GM18870 (cell line): ENCODE results near the gene EDAR.

Source experiments
- ATAC-seq: cut with Tn5 transposase; IDR thresholded peaks from one replicate; pipeline ENCODE4 v1.9.1; 2021; ENCODE audit warnings: moderate library complexity; ENCODE audit not compliant: unreplicated experiment

Gene EDAR

DNA sequence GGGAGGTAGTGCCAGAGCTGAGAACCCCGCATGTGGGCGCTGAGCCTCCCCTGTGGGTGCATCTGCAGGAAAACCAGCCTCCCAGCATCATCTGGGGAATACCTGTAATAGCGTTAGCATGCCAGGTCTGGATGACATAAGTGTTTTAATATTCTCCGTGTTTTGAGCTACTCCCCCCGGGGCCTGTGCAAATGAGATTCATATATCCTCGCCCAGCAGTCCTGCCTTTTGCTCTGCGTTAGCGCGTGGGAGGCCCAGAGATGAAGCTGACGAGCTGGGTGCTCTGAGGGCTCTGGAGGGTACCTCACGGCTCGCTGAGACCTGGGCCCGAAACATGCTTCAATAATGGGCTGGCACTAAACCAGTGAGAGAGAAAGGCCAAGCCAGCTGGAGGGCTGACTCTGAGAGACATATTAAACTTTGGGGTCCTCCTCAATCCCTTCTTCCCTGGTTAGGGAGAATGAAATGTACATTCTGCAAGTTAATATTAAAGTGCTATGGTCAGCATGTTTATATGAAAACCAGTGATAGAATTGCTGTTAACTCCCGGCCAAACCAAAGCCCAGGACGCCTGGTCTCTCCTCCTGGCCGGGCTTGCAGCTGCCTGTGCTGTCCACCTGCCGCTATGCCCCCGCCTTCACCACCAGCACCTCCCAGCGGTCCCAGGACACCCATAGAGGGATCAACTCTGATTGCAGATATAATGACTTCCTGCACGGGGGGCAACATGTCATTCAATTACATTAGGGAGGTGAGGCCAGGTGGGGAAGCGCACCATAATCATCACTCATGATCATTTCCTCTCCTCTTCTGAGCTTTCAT is 77.0 kb downstream of the EDAR start:
- no peak for ATAC-seq

GRCh38 chr2:108911401-108911800 is 77.6 kb downstream of the EDAR start:
- ATAC-seq, result no peak

DNA sequence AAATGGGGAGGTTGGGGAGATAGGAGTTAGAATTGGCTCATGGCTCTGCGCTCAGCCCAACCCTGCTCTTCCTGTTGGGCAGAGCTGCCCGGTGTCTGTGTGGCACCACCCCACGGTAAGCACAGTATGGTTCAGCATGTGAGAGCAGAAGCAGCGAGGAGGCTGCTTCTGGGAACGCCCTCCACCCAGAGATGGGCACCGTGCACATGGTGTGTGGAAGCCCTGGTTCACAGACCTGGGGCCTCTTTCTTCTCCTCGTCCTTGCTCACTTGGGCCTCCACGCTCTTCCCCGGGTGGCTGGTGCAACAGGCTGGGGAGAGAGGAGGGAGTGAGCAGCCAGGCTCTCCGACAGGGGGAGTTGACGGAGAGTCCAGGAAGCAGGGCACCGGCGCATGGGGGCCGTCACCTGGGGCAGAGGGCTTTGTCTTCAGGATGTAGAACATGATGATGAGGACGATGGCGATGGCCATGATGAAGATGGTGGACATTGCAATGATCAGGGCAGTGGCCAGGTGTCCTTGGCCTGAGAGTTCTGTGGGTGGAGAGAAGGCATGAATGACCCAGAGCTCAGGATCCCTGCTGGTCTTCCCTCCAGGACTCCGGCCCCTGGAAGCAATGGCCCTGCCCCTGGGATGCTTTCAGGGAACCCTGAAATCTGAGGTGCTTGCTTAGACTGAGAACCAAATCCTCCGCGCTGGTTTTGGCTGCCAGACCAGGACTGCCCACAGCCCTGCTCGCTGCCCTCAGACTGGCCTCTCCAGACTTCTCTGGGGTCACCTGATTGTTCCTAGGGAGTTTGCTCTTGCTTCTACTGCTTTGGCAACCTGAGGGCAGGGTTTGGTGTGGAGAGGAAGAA is 78.3 kb downstream of the EDAR start:
- ATAC-seq, result no peak

GRCh38 chr2:108910011-108910431 is 79.0 kb downstream of the EDAR start:
- no peak for ATAC-seq

DNA sequence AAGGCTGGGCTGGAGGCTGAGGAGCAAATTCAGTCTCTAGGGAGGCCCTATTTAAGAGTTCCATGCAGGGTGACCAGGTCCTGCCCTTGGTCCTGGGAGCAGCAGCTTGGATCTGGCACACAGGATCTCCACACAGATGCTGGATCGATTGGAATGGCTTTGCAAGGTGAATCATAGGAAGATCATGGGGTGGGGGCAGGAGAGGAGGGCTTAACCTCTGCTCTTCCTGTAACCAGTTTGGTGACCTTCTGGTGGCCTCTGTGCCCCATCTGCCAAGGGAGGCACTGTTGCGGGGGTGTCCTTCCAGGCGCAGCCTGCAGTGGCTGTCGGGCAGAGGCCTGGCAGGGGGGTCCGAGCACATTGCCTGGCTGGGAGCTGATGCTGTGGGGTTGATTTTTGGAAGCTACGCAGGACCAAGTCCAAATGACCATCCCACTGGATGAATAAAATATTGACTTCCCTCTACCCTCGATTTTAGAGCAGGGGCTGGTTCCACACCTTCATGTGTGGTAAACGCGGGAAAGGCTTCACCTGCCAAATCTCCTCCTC is 79.7 kb downstream of the EDAR start:
- ATAC-seq, result no peak

DNA sequence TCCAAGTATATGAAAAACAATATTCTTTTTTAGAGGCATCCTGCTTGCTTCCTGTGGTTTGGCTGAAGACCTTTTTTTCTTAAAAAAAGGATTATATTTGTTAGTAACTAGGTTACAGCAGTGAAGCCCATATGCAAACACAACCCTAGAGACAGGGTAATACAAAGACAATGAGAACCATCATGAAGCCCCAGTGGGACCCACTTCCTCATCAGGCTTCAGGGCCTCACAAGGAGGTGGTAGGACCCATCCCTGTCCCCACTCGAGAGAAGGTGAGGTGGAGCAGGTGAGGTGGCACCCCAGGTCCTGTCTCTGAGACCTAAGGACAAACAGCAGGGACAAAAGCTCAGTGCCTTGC is 80.3 kb downstream of the EDAR start:
- no peak for ATAC-seq

- ATAC-seq, result no peak
Measured at GRCh38 chr2:108907822-108908712, 81.0 kb downstream of the EDAR start.

DNA sequence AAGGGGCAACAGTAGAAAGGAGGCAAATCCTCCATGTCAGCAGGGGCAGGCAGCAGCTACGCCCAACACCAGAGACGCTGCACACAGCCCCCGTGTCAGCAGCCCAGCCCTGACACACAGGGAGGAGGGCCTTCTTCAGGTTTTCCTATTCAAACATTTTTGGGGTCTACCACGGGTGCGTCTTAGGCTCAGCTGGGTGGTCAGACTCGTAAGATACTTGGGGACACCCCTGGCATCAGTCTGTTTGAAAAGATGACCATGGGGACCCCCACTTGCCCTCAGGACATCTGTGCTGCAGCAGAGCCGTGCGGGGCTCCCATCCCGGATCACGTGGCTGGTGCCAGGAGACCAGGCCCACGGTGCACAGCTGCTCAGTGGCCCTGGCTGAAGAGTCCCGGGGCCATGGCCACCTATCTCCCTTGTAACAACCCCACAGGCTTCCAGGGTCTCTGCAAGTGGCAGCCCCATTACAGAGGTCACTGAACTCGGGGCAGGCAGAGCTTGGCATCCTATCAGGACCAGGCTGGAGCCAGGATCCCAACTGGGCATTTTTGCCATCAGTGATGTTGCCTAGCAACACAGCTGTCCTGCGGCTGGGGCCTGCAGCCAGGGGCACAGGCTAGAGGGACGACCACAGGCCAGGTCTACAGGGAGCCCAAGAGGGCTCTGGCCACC is 82.5 kb downstream of the EDAR start:
- no peak for ATAC-seq

DNA sequence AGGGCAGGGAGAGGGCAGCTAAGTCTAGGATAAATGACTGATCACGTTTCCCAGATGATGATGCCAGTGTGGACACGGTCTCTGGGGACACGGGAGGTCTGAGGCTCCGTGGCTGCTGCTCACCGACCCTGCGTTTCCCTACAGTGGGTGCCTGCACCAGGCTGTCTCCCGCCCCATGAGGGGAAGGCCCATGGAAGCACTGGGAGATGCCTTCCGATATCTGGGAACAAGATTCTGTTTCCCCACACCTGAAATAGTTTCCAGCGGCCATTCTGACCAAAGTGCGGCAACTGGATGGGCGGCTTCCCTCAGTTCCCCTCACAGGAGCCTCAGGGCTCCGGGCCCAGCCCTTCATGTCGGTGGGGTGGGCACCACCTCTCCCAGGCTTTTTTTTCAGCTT is 83.1 kb downstream of the EDAR start:
- ATAC-seq, result no peak

DNA sequence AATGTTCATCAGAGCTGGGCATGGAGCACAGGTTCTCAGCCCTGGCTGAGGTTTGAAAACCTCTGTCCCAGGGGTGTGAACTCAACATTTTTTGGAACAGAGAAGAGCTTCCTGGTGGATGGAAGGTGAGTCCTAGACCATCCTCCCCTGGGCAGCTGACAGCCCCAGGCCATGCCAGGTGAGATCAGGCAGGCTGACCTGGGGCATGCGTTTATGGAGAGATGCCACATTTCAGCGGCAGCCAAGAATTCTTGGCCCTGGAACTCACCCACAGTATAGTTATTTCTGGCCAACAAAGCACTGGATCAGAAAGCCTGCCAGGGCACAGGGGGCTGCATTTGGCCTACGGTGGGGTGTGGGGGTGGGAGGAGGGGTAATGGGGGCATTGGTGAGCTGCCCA is 83.8 kb downstream of the EDAR start:
- no peak for ATAC-seq

DNA sequence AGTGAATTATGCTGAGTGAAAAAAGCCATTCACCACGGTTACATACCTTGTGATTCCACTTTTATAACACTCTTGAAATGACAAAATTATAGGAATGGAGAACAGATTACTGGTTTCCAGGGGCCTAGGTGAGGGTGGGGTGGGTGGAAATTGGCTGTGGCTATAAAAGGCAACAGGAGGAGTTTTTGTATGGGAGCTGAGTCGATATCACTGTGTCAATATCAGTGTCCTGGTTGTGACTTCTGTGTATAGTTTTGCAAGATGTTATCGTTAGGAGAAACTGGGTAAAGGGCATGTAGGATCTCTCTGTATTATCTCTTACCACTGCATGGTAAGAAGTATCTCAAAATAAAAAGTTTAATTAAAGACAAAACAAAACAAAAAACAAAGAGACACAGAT is 84.3 kb downstream of the EDAR start:
- no peak for ATAC-seq

DNA sequence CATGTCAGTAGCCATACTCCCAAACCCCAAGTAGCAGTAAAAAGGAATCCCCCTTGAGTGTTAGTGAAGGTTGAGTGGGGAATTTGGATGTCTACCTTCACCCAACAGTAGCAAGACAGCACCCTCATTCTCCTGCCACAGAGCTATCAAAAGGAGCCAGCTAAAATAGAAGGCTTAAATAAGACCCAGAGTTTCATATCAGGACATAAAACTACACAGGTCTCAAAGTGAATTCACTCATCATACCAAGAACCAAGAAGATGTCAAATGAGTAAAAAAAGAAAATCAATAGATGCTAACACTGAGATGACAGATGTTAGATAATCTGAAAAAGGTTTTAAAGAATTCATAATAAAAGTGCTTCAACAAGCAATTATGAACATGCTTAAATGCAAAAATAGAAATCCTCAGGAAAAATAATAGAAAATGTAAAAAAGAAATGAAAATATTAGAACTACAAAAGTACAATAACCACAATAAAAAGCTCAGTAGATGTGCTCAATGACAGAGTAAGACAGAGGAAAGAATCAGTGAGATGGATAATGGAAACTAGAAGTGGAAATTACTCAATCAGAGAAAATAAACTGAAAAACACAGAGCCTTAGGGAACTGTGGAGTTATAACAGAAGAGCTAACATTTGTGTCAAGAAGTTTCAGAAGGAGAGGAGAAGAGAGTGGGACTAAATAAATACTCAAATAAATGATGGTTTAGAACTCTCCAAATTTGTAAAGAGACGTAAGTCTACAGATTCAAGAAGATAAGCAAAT is 90.5 kb downstream of the EDAR start:
- no peak for ATAC-seq

DNA sequence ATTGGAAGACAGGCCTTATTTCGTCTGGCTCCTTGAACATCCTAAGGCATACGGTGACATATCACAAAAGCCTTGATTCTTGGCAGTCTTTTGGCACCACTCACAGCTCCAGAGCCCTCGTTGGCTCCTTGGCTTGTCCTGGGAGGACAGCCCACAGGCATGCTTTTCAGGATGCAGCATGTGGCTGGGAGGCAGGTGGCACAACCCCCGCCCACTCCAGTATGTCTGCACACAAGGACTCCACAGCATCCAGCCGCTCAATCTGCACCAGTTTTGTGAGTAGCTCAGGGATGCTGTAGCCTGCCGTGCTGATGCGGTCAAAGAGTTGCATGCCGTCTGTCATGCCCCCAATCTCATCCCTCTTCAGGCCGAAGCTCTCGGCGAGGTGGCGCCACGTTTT is 92.3 kb downstream of the EDAR start:
- ATAC-seq, result no peak

DNA sequence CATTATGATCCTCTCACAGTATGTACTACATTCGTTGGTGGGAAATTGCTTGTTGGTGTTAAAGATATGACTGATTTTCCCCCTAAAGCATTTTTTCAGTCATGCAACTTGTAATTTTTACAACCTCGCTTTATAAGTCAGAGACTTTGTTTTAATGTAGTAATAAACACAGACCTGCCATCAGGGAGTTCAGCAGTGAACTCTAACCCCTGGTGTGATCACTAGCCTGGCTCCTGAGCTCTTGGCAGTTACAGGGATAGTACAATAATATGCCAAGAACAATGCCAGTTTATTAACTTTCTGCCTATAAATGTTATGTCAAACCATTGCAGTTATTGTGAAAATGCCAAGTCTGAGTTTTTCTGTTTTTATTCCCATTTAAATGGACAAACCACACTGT is 93.8 kb downstream of the EDAR start:
- ATAC-seq, result no peak

DNA sequence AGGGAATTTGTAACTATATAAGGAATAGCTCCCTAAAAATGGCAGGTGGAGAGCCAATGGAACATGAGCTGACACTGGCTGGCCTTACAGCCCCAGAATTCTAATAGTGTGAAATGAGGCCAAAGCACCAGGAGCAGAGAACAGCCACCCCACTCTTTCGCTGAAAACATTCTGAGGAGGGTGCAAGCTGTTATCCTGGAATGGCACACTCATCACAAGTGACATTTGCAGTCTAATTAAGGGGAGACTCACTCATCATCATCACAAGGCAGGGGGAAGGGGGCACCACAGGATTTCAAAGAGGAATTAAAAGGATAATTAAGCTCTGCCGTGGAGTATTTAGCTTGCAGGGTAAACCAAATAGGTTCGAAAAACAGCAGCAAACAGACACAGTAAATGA is 94.3 kb downstream of the EDAR start:
- ATAC-seq, result no peak

DNA sequence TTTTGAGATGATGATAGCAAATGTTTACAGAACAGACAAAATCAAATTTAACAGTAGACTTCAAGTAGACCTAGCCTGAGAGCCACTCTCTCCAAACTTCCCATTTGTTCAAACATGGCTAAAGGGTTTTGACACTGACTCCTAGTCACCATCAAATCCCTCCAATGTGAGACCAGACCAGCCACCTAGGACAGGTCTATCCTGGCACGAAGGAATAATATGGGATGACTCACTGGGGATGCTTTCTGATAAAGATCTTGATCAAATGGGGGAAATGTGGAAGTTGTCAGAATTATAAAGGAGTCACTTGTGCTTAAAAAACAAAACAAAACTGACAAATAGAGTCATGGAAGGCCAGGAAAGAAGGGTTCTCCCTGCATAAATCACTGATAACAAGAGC is 95.7 kb downstream of the EDAR start:
- no peak for ATAC-seq

DNA sequence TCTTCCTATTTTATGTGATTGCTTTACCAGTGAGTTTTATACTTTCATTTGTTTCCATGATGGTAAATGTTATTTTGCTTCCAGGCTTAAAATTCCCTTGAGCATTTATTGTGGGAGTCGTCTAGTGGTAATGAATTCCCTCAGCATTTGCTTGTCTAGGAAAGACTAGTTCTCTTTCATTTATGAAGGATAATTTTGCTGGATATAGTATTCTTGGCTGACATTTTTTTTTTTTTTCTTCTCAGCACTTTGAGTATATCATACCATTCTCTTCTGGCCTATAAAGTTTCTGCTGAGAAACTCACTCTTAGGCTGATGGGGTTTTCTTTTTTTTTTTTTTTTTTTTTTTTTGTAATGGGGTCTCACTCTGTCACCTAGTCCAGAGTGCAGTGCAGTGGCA is 99.1 kb downstream of the EDAR start:
- ATAC-seq, result no peak

DNA sequence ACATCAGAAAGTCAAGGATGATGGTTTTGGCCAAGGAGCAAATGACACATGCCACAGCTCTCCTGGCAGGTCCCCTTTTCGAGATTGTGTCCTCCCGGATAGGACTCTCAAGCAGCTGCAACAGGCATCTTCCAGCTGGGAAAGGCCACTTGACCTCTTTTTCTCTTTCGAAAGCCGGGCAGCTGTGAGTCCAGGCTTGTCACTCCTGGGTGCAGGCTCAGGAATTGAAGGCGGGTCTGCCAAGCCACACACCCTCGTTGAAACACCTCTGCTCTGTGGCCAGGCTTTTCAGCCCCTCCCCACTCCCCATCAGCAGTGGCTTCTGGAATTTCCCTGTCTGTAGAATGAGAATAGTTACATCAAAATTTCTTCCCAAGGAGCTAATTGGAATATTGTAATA is 104.4 kb downstream of the EDAR start:
- ATAC-seq, result no peak

DNA sequence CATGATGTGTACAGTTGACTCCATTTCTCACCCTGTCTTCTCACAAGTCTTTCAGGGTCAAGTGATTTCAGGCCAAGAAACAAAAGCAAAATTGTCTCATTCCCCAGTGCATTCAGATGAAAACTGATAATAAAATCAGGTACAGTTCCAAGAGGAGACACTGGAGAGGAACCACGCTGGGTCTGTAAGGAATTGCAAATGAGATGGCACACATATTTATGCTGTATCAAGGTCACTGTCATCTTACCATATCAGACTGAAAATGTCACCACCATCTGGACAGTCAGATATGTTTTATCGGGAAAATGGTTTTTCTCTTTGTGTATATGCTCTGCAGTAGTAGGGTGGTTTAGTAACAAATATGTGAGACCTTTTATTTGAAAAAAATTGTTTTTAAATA is 110.7 kb downstream of the EDAR start:
- no peak for ATAC-seq

DNA sequence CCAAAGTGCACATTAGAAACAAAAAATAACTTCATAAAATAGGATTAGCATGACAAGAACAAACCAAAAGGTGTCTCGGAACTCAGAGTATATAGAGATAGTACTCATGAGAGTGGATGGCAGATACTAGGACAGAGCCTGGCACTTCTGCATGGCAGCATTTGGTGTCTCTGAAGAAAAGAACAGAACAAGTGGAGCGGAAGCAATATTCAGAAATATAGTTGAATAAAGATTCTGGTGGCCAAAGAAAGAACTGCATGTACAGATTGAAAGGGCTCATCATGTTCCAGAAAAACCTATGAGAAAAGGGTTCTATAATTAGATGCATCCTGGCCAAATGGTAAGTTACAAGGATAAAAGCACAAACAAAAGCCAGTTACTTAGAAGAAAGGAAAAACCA is 111.5 kb downstream of the EDAR start:
- ATAC-seq, result no peak
